CD4-positive, alpha-beta T cell (primary cell): ENCODE data around the gene RNF20. TPM values are rescaled to one million over a fixed set of nuclear protein-coding genes. Genes with fewer than 3 reads are reported as not detected.

Source experiments
- ATAC-seq: fragments of 200-7000 bp; cut with Tn5 transposase; one replicate; pipeline ENCODE4 v1.10.0; 2022; ENCODE audit warnings: mild to moderate bottlenecking; ENCODE audit not compliant: poor library complexity
- CTCF ChIA-PET: fragments of 350-600 bp; sonication (Branson Sonifier 250); formaldehyde crosslinking; loops from one replicate; lab custom pipeline; 2021; ENCODE audit warnings: antibody characterized with exemption, inconsistent platforms; lab: Charles Lee
- POLR2A ChIA-PET: fragments of 350-600 bp; sonication (Branson Sonifier 250); formaldehyde crosslinking; loops from one replicate; lab custom pipeline; 2021; ENCODE audit warnings: antibody characterized with exemption, inconsistent platforms; lab: Charles Lee
- DNase-seq, 14 experiments: peaks; one replicate each; pipeline ENCODE4 v3.0.0-alpha.2; 2013 to 2020; ENCODE audit warnings: mixed read lengths in 2 of 14
- H3K27ac ChIP-seq, 2 donors: one replicate each; pipeline versions ENCODE4 v1.5.1 to v1.7.0; 2013; ENCODE audit warnings: low read length in 2 of 2, low read depth in 1 of 2, mild to moderate bottlenecking in 1 of 2
- H3K27me3 ChIP-seq, 2 experiments: 1 replicate in 1 of 2; 2 replicates in 1 of 2; pipeline versions ENCODE4 v1.6.1 to v1.7.0; 2013; ENCODE audit warnings: low read length in 2 of 2, control low read depth in 1 of 2, mild to moderate bottlenecking in 1 of 2, moderate library complexity in 1 of 2; ENCODE audit not compliant: insufficient read depth in 2 of 2, control insufficient read depth in 1 of 2
- H3K36me3 ChIP-seq: one replicate; pipeline ENCODE4 v1.6.1; 2013; ENCODE audit warnings: low read length, control low read depth; ENCODE audit not compliant: insufficient read depth
- H3K4me1 ChIP-seq: one replicate; pipeline ENCODE4 v1.6.1; 2013; ENCODE audit warnings: low read length, control low read depth; ENCODE audit not compliant: insufficient read depth
- H3K4me3 ChIP-seq: one replicate; pipeline ENCODE4 v1.5.1; 2013; ENCODE audit warnings: mild to moderate bottlenecking, low read length, moderate library complexity
- H3K9me3 ChIP-seq, 2 experiments: 1 replicate in 1 of 2; 2 replicates in 1 of 2; pipeline versions ENCODE4 v1.6.1 to v1.7.0; 2013; ENCODE audit warnings: low read length in 2 of 2, mild to moderate bottlenecking in 2 of 2, control low read depth in 1 of 2, moderate library complexity in 1 of 2; ENCODE audit not compliant: control insufficient read depth in 1 of 2, insufficient read depth in 1 of 2
- H3K27ac Mint-ChIP-seq: one replicate; pipeline ENCODE4 v1.8.0; 2020; ENCODE audit warnings: mixed read lengths
- H3K27me3 Mint-ChIP-seq: one replicate; pipeline ENCODE4 v1.8.0; 2021; ENCODE audit warnings: mixed read lengths
- H3K36me3 Mint-ChIP-seq: one replicate; pipeline ENCODE4 v1.8.0; 2021; ENCODE audit warnings: low read depth, mixed read lengths
- H3K4me1 Mint-ChIP-seq: one replicate; pipeline ENCODE4 v1.8.0; 2021; ENCODE audit warnings: low read depth, mixed read lengths
- H3K4me3 Mint-ChIP-seq: one replicate; pipeline ENCODE4 v1.8.0; 2020; ENCODE audit warnings: mild to moderate bottlenecking, mixed read lengths
- H3K9me3 Mint-ChIP-seq: one replicate; pipeline ENCODE4 v1.8.0; 2020; ENCODE audit warnings: mixed read lengths
- intact Hi-C, 2 experiments: fragments of 100-400 bp; cut with DNase I in 1 of 2; cut with micrococcal nuclease in 1 of 2; formaldehyde crosslinking; loops; one replicate each; pipeline versions ENCODE4 v1.15.1 to v1.9.0; 2023 to 2025; cut with DNase I, micrococcal nuclease
- total RNA-seq, 174 experiments: library from RNA in 2 of 174; stranded (reverse) in 2 of 174; gene quantifications; one replicate each; pipeline ENCODE4 v1.2.3 and lab custom pipeline; 2021 to 2026
- TF ChIP-seq, protein P1 (sequence below): fragments of 200-600 bp; IDR thresholded peaks from one replicate; pipeline ENCODE4 v1.8.0; 2022; ENCODE audit warnings: antibody characterized with exemption, mild to moderate bottlenecking

The RNF20 gene
- total RNA-seq, 2 experiments from 2014 or later = 26.9 to 27.6 TPM

DNA sequence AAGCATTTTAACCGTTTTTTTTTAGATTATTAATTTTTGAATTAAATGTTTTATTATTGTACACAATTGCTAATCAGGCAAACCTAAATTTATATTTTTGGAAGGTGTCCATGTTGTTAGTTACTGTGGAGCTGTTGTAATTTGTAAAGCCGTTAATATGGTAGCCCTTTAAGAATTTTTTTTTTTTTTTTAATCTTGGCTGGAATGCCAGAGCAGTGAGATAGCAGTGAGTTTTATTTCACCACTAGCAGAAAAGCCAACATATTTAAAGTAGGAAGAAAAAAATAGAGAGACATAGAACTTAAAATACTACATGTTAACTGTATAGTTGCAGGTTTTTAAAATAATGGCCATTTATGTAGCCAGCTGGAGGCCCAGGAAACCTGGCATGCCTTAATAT lies 35.3 kb upstream of the RNF20 start:
- no peak for DNase-seq
- no peaks in the 10 kb centered on the region for H3K27me3 ChIP-seq
- ChIA-PET CTCF (interaction anchor here (1.9 kb wide), 1 partner anchor 32 kb away, joined by 7 read pairs; no protein-coding TSS in a partner anchor), POLR2A (no interaction called here)
- H3K4me3 Mint-ChIP-seq = no peak overlapping the region
- no peak overlapping the region for H3K27ac Mint-ChIP-seq
- no peaks in the 10 kb centered on the region for H3K4me1 ChIP-seq
- no peak for ATAC-seq
- H3K36me3 Mint-ChIP-seq = no peaks in the 10 kb centered on the region
- no peak overlapping the region for H3K4me3 ChIP-seq
- H3K27me3 Mint-ChIP-seq = peaks cover 11% of the 10 kb centered on the region
- H3K4me1 Mint-ChIP-seq = no peaks in the 10 kb centered on the region
- H3K9me3 ChIP-seq = no peaks in the 10 kb centered on the region
- TF ChIP-seq, protein P1, sequence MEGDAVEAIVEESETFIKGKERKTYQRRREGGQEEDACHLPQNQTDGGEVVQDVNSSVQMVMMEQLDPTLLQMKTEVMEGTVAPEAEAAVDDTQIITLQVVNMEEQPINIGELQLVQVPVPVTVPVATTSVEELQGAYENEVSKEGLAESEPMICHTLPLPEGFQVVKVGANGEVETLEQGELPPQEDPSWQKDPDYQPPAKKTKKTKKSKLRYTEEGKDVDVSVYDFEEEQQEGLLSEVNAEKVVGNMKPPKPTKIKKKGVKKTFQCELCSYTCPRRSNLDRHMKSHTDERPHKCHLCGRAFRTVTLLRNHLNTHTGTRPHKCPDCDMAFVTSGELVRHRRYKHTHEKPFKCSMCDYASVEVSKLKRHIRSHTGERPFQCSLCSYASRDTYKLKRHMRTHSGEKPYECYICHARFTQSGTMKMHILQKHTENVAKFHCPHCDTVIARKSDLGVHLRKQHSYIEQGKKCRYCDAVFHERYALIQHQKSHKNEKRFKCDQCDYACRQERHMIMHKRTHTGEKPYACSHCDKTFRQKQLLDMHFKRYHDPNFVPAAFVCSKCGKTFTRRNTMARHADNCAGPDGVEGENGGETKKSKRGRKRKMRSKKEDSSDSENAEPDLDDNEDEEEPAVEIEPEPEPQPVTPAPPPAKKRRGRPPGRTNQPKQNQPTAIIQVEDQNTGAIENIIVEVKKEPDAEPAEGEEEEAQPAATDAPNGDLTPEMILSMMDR = no peak
- intact Hi-C loops = no loop called here
- H3K36me3 ChIP-seq = no peaks in the 10 kb centered on the region
- no peak overlapping the region for H3K27ac ChIP-seq
- no peaks in the 10 kb centered on the region for H3K9me3 Mint-ChIP-seq

DNA sequence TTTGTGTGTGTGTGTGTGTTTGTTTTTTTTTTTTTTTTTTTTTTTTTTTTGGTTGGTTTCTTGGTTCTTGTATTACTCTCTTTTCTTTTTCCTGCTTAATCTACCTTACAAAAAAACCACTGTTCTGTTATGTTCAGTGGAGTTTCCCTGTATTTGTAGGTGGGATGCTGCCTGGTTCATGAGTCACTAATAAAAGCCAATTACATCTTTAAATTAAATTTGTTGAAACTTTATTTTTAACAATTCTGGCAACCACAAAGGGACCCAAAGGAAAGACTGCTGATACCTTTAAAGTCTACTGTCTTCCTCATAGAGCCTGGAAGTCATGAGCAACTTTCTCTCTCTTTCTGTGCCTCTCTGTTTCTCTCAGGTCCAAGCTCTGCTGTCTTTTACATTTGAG lies 29.5 kb upstream of the RNF20 start:
- CTCF ChIA-PET = no interaction called here
- H3K4me1 ChIP-seq = no peaks in the 10 kb centered on the region
- no peak for DNase-seq

DNA sequence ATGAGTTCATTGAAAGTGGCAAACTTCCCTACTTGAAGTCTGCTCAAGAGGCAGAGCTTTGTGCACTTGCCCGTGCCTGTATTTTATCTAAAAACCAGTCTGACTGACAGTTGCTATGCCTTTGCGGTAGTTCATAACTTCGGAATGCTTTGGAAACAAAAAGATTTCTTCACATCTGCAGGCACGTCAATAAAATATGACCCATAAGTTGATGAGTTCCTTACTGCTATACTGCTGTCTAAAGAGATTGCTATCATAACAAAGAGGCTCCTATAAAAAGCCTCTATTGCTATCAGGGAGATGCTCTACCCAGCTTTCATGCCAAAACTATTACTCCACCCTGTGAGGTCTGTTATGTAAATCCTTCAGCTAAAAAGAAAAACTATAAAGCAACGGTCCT lies 25.4 kb upstream of the RNF20 start:
- peaks cover 36% of the 10 kb centered on the region for H3K27me3 Mint-ChIP-seq
- no peak for DNase-seq
- POLR2A ChIA-PET = no interaction called here

More for the DNA sequence above, 29.5 kb upstream of the RNF20 start:
- H3K36me3 Mint-ChIP-seq = no peaks in the 10 kb centered on the region
- H3K4me3 Mint-ChIP-seq = no peak overlapping the region
- Histone ChIP-seq H3K36me3 (no peaks in the 10 kb centered on the region), H3K27me3 (peaks cover 3 to 4% of the 10 kb centered on the region in 2 experiments), H3K27ac (no peak overlapping the region), H3K9me3 (no peaks in the 10 kb centered on the region), H3K4me3 (no peak overlapping the region)
- TF ChIP-seq, protein P1 = no peak
- no peak overlapping the region for H3K27ac Mint-ChIP-seq
- intact Hi-C loops = no loop called here
- H3K27me3 Mint-ChIP-seq = peaks cover 29% of the 10 kb centered on the region
- POLR2A ChIA-PET = no interaction called here
- no peaks in the 10 kb centered on the region for H3K9me3 Mint-ChIP-seq
- no peak for ATAC-seq
- H3K4me1 Mint-ChIP-seq = no peaks in the 10 kb centered on the region

More for the DNA sequence above, 25.4 kb upstream of the RNF20 start:
- intact Hi-C loops = no loop called here
- Histone ChIP-seq H3K4me3 (no peak overlapping the region), H3K4me1 (no peaks in the 10 kb centered on the region), H3K27ac (no peak overlapping the region), H3K36me3 (no peaks in the 10 kb centered on the region), H3K9me3 (no peaks in the 10 kb centered on the region), H3K27me3 (peaks cover 3 to 4% of the 10 kb centered on the region in 2 experiments)
- no peak for ATAC-seq
- H3K36me3 Mint-ChIP-seq = no peaks in the 10 kb centered on the region
- no peak overlapping the region for H3K27ac Mint-ChIP-seq
- H3K4me1 Mint-ChIP-seq = no peaks in the 10 kb centered on the region
- TF ChIP-seq, protein P1 = no peak
- H3K4me3 Mint-ChIP-seq = no peak overlapping the region
- CTCF ChIA-PET = no interaction called here
- no peaks in the 10 kb centered on the region for H3K9me3 Mint-ChIP-seq
